Effector CD8-positive, alpha-beta T cell (primary cell): Measurements from ENCODE around the gene R3HDM4.
"Not testable (repeated sequence)": the region's sequence is repeated elsewhere in the genome, so short reads cannot be mapped to it uniquely, and the experiment has no call there.

Source experiments
- DNase-seq: peaks from one replicate; lab custom pipeline; 2025; lab: John Stamatoyannopoulos, UW
- total RNA-seq, 4 experiments: gene quantifications; one replicate each; lab custom pipeline; 2026; lab: John Stamatoyannopoulos, UW

R3HDM4 gene
- 73.2 to 160 (median 96.7) reads per million in 4 experiments for total RNA-seq

- peak; percentile 69 for DNase-seq
Observed at GRCh38 chr19:913080-913748, at the start of gene R3HDM4. Gene R3HDM4, minus strand, starts transcription at chr19:913219. Its CDS starts 62 bp downstream, at chr19:913157.

GRCh38 chr19:961866-962620 is 49.0 kb upstream of the R3HDM4 start:
- no peak for DNase-seq

GRCh38 chr19:960601-960938 is 47.6 kb upstream of the R3HDM4 start:
- DNase-seq = no peak

- no peak for DNase-seq
Observed at GRCh38 chr19:960020-960419, 47.0 kb upstream of the R3HDM4 start.

GRCh38 chr19:958967-959855 is 46.2 kb upstream of the R3HDM4 start:
- DNase-seq = no peak

GRCh38 chr19:957578-957977 is 44.6 kb upstream of the R3HDM4 start:
- DNase-seq = not testable (repeated sequence)

GRCh38 chr19:956766-957440 is 43.9 kb upstream of the R3HDM4 start:
- no peak for DNase-seq

GRCh38 chr19:955803-956765 is 43.1 kb upstream of the R3HDM4 start:
- DNase-seq = no peak

GRCh38 chr19:954672-955494 is 41.9 kb upstream of the R3HDM4 start:
- DNase-seq = no peak

- DNase-seq = no peak
Observed at GRCh38 chr19:954272-954671, 41.3 kb upstream of the R3HDM4 start.

- DNase-seq = no peak
Observed at GRCh38 chr19:953445-954271, 40.6 kb upstream of the R3HDM4 start.

GRCh38 chr19:952680-953444 is 39.8 kb upstream of the R3HDM4 start:
- no peak for DNase-seq

GRCh38 chr19:952049-952679 is 39.1 kb upstream of the R3HDM4 start:
- no peak for DNase-seq

- DNase-seq = no peak
Observed at GRCh38 chr19:950352-951066, 37.5 kb upstream of the R3HDM4 start.

GRCh38 chr19:948842-949496 is 36.0 kb upstream of the R3HDM4 start:
- DNase-seq = no peak
